ENCODE results near the gene SSTR3. TPM values are rescaled to one million over a fixed set of nuclear protein-coding genes. Genes with fewer than 3 reads are reported as not detected.
A peak's percentile ranks its signal among the peaks of the same experiment; 100 is the strongest.

The SSTR3 gene
- total RNA-seq, 2 donors from 2014 or later, result 0.11 to 0.29 TPM

GRCh38 chr22:37156686-37157435, 55.4 kb downstream of the SSTR3 start:
- Mint-ChIP-seq H3K27me3 (no peaks in the 10 kb centered on the region), H3K27ac (peak overlapping the region; percentile 87 to 96), H3K36me3 (no peaks in the 10 kb centered on the region), H3K9me3 (no peaks in the 10 kb centered on the region), H3K4me3 (peak overlapping the region; percentile 80), H3K4me1 (ENCODE audit: low read depth in 2 of 2) (peaks cover 72 to 78% of the 10 kb centered on the region in 2 donors)
- DNase-seq (ENCODE audit: low spot score) (no peak), ATAC-seq (no peak)

GRCh38 chr22:37155971-37156370, 56.3 kb downstream of the SSTR3 start:
- no peaks in the 10 kb centered on the region for H3K9me3 Mint-ChIP-seq
- H3K4me3 Mint-ChIP-seq, result peak overlapping the region; percentile 71
- H3K36me3 Mint-ChIP-seq, result peaks cover 7% of the 10 kb centered on the region
- ATAC-seq, result no peak
- DNase-seq (ENCODE audit: low spot score), result no peak
- H3K4me1 Mint-ChIP-seq (ENCODE audit: low read depth in 2 of 2), result peaks cover 75 to 78% of the 10 kb centered on the region in 2 donors
- peak overlapping the region; percentile 87 to 96 for H3K27ac Mint-ChIP-seq
- no peaks in the 10 kb centered on the region for H3K27me3 Mint-ChIP-seq

- H3K9me3 Mint-ChIP-seq, result no peaks in the 10 kb centered on the region
- DNase-seq (ENCODE audit: low spot score) (no peak), ATAC-seq (peak; percentile 84 to 89)
- peak overlapping the region; percentile 87 to 96 for H3K27ac Mint-ChIP-seq
- H3K4me3 Mint-ChIP-seq, result peak overlapping the region; percentile 71
- no peaks in the 10 kb centered on the region for H3K27me3 Mint-ChIP-seq
- H3K36me3 Mint-ChIP-seq, result peaks cover 9% of the 10 kb centered on the region
- peaks cover 79 to 82% of the 10 kb centered on the region in 2 donors for H3K4me1 Mint-ChIP-seq (ENCODE audit: low read depth in 2 of 2)
Measured at GRCh38 chr22:37154925-37155712, 57.2 kb downstream of the SSTR3 start.

Other genes with a start within 250 kb of the SSTR3 start
- gene TST, start 193.0 kb downstream of the SSTR3 start, total RNA-seq, result 10 to 100 TPM; 12.2 to 17.9 TPM
- 10 to 100 TPM; 27.6 to 51.1 TPM for gene MPST, start 192.7 kb downstream of the SSTR3 start, total RNA-seq
- gene KCTD17, start 160.7 kb downstream of the SSTR3 start, total RNA-seq, result 10 to 100 TPM; 30.5 to 43.8 TPM
- 1 to 10 TPM; 1.8 to 1.9 TPM for gene TMPRSS6, start 102.8 kb downstream of the SSTR3 start, total RNA-seq
- gene IL2RB, start 62.6 kb downstream of the SSTR3 start, total RNA-seq, result 100 to 1,000 TPM; 508 to 635 TPM
- gene C1QTNF6, start 24.2 kb downstream of the SSTR3 start, total RNA-seq, result 1 to 10 TPM; 1.3 to 3.9 TPM
- gene RAC2, start 31.8 kb upstream of the SSTR3 start, total RNA-seq, result 1,000 to 10,000 TPM in 1 of 2 donors, 100 to 1,000 TPM in 1; 666 to 1,078 TPM
- gene CYTH4, start 70.0 kb upstream of the SSTR3 start, total RNA-seq, result 10 to 100 TPM; 36.0 to 41.1 TPM
- under 1 TPM in 1 of 2 donors, not detected in 1; 0.40 TPM for gene ELFN2, start 215.0 kb upstream of the SSTR3 start, total RNA-seq

All from natural killer cell treated with Interleukin-12 subunit alpha and Interleukin-12 subunit beta and Interleukin-15 and Interleukin-18, amount 100 ng/mL, for 72 hours (primary cell).